ENCODE data around the gene LCN10. TPM values are rescaled to one million over a fixed set of nuclear protein-coding genes. Genes with fewer than 3 reads are reported as not detected.

The LCN10 gene

DNA sequence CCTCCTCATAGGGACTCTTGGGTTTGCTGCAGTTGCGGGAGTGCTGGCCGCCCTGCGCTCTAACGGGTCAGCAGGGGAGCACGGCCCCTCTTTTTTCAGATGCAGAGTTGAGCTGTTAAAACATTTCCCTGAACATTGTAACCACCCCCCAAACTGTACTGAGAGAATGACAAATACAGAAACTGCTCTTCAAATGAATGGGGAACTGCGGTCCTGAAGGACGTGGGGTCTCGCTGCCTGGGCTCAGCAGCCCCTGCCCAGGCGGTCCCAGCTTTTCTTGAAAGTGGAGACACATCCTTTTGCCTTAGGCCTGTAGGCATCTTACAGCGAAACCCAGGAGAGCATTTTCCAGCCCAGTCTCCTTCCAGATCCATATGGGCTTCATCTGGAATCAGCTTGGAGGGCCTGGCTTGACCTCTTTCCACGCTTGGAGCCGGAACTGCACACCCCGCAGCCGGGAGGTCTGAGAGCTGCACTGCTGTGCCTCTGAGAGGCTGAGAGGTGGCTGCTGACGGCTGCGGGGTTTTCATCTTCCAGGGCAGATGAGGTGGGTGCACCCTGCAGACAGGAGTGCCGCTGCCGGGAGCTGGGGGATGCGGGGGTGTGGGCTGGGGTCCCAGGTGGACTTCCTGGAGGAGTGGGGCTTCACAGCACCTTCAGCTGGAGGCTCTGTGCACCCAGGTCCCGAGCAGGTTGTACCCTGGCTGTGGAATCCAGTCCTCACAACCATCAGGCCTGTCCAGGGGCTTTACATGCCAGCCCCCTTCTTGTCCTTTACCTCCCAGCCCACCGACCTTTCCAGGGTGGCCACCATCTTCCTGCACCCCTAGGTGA, 54.2 kb downstream of the LCN10 start:
- no peak for DNase-seq (ENCODE audit: low read depth in 1 of 2, low spot score in 1 of 2)
- no peaks in the 10 kb centered on the region for H3K27me3 ChIP-seq (ENCODE audit: insufficient read depth, poor library complexity, severe bottlenecking)
- no peak overlapping the region for H3K4me3 ChIP-seq (replicated peaks; ENCODE audit: insufficient read depth, low read length)
- TF ChIP-seq SPI1 (IDR thresholded peaks at IDR 0.05; ENCODE audit: borderline replicate concordance, low read depth) = no peak
- TF ChIP-seq, protein P1, sequence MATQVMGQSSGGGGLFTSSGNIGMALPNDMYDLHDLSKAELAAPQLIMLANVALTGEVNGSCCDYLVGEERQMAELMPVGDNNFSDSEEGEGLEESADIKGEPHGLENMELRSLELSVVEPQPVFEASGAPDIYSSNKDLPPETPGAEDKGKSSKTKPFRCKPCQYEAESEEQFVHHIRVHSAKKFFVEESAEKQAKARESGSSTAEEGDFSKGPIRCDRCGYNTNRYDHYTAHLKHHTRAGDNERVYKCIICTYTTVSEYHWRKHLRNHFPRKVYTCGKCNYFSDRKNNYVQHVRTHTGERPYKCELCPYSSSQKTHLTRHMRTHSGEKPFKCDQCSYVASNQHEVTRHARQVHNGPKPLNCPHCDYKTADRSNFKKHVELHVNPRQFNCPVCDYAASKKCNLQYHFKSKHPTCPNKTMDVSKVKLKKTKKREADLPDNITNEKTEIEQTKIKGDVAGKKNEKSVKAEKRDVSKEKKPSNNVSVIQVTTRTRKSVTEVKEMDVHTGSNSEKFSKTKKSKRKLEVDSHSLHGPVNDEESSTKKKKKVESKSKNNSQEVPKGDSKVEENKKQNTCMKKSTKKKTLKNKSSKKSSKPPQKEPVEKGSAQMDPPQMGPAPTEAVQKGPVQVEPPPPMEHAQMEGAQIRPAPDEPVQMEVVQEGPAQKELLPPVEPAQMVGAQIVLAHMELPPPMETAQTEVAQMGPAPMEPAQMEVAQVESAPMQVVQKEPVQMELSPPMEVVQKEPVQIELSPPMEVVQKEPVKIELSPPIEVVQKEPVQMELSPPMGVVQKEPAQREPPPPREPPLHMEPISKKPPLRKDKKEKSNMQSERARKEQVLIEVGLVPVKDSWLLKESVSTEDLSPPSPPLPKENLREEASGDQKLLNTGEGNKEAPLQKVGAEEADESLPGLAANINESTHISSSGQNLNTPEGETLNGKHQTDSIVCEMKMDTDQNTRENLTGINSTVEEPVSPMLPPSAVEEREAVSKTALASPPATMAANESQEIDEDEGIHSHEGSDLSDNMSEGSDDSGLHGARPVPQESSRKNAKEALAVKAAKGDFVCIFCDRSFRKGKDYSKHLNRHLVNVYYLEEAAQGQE (IDR thresholded peaks at IDR 0.05; ENCODE audit: insufficient replicate concordance, low read depth) = no peak
- TF ChIP-seq GABPA (IDR thresholded peaks at IDR 0.05; ENCODE audit: low read depth) = no peak
- TF ChIP-seq, protein P2, sequence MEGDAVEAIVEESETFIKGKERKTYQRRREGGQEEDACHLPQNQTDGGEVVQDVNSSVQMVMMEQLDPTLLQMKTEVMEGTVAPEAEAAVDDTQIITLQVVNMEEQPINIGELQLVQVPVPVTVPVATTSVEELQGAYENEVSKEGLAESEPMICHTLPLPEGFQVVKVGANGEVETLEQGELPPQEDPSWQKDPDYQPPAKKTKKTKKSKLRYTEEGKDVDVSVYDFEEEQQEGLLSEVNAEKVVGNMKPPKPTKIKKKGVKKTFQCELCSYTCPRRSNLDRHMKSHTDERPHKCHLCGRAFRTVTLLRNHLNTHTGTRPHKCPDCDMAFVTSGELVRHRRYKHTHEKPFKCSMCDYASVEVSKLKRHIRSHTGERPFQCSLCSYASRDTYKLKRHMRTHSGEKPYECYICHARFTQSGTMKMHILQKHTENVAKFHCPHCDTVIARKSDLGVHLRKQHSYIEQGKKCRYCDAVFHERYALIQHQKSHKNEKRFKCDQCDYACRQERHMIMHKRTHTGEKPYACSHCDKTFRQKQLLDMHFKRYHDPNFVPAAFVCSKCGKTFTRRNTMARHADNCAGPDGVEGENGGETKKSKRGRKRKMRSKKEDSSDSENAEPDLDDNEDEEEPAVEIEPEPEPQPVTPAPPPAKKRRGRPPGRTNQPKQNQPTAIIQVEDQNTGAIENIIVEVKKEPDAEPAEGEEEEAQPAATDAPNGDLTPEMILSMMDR (IDR thresholded peaks at IDR 0.05; ENCODE audit: insufficient read depth, low read length) = no peak
- no peak for TF ChIP-seq POLR2AphosphoS5 (IDR thresholded peaks at IDR 0.05; ENCODE audit: low read depth)
- H3K27ac ChIP-seq (replicated peaks) = no peak overlapping the region

Small RNAs within 50 kb of the gene (microRNA-seq; reads per million reads assigned to microRNA genes)
- not detected for gene MIR6722
